A673 (cell line): ENCODE results near the gene DGKH.

Experiments used
- CTCF ChIP-seq: fragments of 300-800, 200-600 bp; sonication (generic); conservative IDR thresholded peaks from 2 replicates; pipeline ENCODE4 v1.5.1; 2017; ENCODE audit warnings: low read depth, mild to moderate bottlenecking, antibody characterized with exemption, low read length, moderate library complexity, mixed read lengths
- EZH2 ChIP-seq: fragments of 200-600 bp; sonication (generic); IDR thresholded peaks from 2 replicates; pipeline ENCODE4 v1.6.1; 2017; ENCODE audit warnings: borderline replicate concordance, low read depth, mild to moderate bottlenecking, mixed read lengths, antibody characterized with exemption, low read length; ENCODE audit not compliant: poor library complexity, severe bottlenecking

GRCh38 chr13:42002066-42002465 is 46.4 kb upstream of the DGKH start:
- no peak for TF ChIP-seq CTCF
- no peak for TF ChIP-seq EZH2
